A673 (cell line): ENCODE measurements around the gene SLAIN2.

Experiments
- CTCF ChIP-seq: fragments of 300-800, 200-600 bp; sonication (generic); conservative IDR thresholded peaks from 2 replicates; pipeline ENCODE4 v1.5.1; 2017; ENCODE audit warnings: low read depth, mild to moderate bottlenecking, antibody characterized with exemption, low read length, moderate library complexity, mixed read lengths
- EZH2 ChIP-seq: fragments of 200-600 bp; sonication (generic); IDR thresholded peaks from 2 replicates; pipeline ENCODE4 v1.6.1; 2017; ENCODE audit warnings: borderline replicate concordance, low read depth, mild to moderate bottlenecking, mixed read lengths, antibody characterized with exemption, low read length; ENCODE audit not compliant: poor library complexity, severe bottlenecking

DNA sequence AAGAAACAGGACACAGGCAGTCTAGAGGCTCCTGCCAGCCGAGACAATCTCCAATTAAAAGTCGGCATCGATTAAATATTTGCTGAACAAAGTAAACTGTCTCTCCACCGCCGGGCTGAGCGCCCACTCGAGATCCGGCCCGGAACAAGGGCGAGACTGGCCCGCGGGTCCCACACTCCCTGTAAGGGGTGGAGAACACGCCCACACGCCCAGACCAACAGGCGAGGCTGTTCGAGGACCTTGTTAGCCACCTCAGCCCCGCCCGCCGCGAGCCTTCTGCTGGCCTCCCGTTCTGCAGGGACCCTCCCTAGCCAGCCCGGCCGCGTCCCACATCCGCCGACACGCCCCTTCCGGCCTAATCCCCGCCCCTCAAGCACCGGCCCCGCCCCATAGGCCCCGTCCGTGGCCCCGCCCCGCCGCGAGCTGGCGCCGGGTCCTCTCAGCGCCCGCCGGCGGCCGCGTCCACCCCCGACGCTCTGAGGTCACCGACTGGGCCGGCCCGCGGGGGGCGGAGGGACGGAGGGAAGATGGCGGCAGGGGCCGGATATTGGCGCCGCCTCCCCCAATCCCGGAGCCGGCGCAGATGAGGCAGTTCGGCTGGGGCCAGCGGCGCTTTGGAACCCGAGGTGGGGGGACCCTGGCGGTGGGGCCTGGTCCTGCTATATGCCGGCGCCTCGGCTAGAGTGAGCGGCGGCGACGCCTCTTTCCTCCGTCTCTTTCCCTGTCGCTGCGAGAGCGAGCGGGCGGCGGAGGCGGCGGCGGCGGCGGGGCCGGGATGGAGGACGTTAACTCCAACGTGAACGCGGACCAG lies at the start of gene SLAIN2:
- peak; percentile 36 for TF ChIP-seq CTCF
- TF ChIP-seq EZH2: no peak
